Measurements from ENCODE around the gene ZNF839. TPM values are rescaled to one million over a fixed set of nuclear protein-coding genes. Genes with fewer than 3 reads are reported as not detected.

The ZNF839 gene
- total RNA-seq, 2 experiments from 2014 or later: 13.9 to 17.3 TPM

GRCh38 chr14:102390064-102390855, 70.7 kb downstream of the ZNF839 start:
- Mint-ChIP-seq H3K27ac (no peak overlapping the region), H3K4me1 (peaks cover 6% of the 10 kb centered on the region), H3K36me3 (peaks cover 16% of the 10 kb centered on the region), H3K9me3 (peaks cover 1% of the 10 kb centered on the region), H3K27me3 (no peaks in the 10 kb centered on the region), H3K4me3 (no peak overlapping the region)
- POLR2A ChIA-PET: no interaction called here
- DNase-seq (no peak), ATAC-seq (ENCODE audit: low read depth) (no peak)

Other genes with a start within 250 kb of the ZNF839 start
- 100 to 1,000 TPM; 372 to 398 TPM for gene HSP90AA1, start 232.7 kb upstream of the ZNF839 start, total RNA-seq
- gene WDR20, start 179.8 kb upstream of the ZNF839 start, total RNA-seq: 10 to 100 TPM; 38.6 to 38.8 TPM
- gene MOK, start 14.6 kb upstream of the ZNF839 start, total RNA-seq: 1 to 10 TPM; 2.4 to 2.7 TPM
- gene CINP, start 43.1 kb downstream of the ZNF839 start, total RNA-seq: 10 to 100 TPM; 29.8 to 35.6 TPM
- 10 to 100 TPM in 1 of 2 experiments, 1 to 10 TPM in 1; 9.8 to 10.2 TPM for gene TECPR2, start 43.2 kb downstream of the ZNF839 start, total RNA-seq
- gene ANKRD9, start 190.0 kb downstream of the ZNF839 start, total RNA-seq: 1 to 10 TPM; 8.8 to 9.4 TPM